ENCODE results near the gene CALB2. TPM values are rescaled to one million over a fixed set of nuclear protein-coding genes. Genes with fewer than 3 reads are reported as not detected.

CALB2 gene, protein sequence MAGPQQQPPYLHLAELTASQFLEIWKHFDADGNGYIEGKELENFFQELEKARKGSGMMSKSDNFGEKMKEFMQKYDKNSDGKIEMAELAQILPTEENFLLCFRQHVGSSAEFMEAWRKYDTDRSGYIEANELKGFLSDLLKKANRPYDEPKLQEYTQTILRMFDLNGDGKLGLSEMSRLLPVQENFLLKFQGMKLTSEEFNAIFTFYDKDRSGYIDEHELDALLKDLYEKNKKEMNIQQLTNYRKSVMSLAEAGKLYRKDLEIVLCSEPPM
- total RNA-seq = 0.46 and 1.3 TPM in 2 replicates

GRCh38 chr16:71358464-71358998, at the start of gene CALB2:
Gene CALB2 (plus strand): TSS chr16:71358723. CDS start chr16:71358793, 70 bp downstream.

Other genes starting within 250 kb of the CALB2 start
- 0.23 and 0.46 TPM in 2 replicates for gene HYDIN, start 128.0 kb upstream of the CALB2 start, total RNA-seq
- gene CMTR2, start 69.3 kb upstream of the CALB2 start, total RNA-seq = 19.5 and 21.1 TPM in 2 replicates
- not detected in 2 replicates for gene TLE7, start 83.3 kb downstream of the CALB2 start, total RNA-seq
- gene ZNF23, start 103.5 kb downstream of the CALB2 start, total RNA-seq = 8.4 and 10.2 TPM in 2 replicates
- gene ZNF19, start 130.6 kb downstream of the CALB2 start, total RNA-seq = 2.2 and 2.9 TPM in 2 replicates
- gene CHST4, start 167.7 kb downstream of the CALB2 start, total RNA-seq = 0.07 TPM in 1 of 2 replicates, not detected in the other
- gene TAT, start 218.4 kb downstream of the CALB2 start, total RNA-seq = not detected in 2 replicates

All from smooth muscle cell of the pulmonary artery (primary cell).